HG02973 (cell line): ENCODE data around the gene MED28.

Experiments
- ATAC-seq: cut with Tn5 transposase; IDR thresholded peaks from one replicate; pipeline ENCODE4 v1.9.1; 2021; ENCODE audit warnings: moderate library complexity; ENCODE audit not compliant: unreplicated experiment

MED28 gene

GRCh38 chr4:17665346-17665745 lies 50.9 kb downstream of the MED28 start:
- ATAC-seq, result no peak

DNA sequence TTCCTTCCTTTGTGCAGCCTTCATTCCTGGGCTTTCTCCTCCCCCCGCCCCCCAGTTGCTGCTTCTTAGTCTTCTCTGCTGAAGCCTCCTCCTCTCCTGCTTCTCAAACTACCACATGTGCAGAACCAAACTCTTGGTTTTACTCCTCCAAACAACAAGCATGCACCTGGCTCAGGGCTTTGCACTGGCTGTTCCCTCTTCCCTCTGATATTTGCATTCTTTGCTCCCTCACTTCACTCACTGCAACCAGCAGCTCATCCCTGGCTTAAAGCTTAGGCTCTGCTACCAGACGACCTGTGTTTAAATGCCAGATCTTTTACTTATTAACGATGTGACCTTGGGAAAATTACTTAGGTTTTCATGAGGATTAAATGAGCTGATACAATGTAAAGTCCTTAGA lies 51.4 kb downstream of the MED28 start:
- no peak for ATAC-seq

- no peak for ATAC-seq
Measured at GRCh38 chr4:17667253-17667652, 52.8 kb downstream of the MED28 start.

- ATAC-seq, result no peak
Measured at GRCh38 chr4:17667653-17668201, 53.3 kb downstream of the MED28 start.

GRCh38 chr4:17670423-17670822 lies 56.0 kb downstream of the MED28 start:
- ATAC-seq, result no peak

- ATAC-seq, result no peak
Measured at GRCh38 chr4:17680559-17681280, 66.3 kb downstream of the MED28 start.

DNA sequence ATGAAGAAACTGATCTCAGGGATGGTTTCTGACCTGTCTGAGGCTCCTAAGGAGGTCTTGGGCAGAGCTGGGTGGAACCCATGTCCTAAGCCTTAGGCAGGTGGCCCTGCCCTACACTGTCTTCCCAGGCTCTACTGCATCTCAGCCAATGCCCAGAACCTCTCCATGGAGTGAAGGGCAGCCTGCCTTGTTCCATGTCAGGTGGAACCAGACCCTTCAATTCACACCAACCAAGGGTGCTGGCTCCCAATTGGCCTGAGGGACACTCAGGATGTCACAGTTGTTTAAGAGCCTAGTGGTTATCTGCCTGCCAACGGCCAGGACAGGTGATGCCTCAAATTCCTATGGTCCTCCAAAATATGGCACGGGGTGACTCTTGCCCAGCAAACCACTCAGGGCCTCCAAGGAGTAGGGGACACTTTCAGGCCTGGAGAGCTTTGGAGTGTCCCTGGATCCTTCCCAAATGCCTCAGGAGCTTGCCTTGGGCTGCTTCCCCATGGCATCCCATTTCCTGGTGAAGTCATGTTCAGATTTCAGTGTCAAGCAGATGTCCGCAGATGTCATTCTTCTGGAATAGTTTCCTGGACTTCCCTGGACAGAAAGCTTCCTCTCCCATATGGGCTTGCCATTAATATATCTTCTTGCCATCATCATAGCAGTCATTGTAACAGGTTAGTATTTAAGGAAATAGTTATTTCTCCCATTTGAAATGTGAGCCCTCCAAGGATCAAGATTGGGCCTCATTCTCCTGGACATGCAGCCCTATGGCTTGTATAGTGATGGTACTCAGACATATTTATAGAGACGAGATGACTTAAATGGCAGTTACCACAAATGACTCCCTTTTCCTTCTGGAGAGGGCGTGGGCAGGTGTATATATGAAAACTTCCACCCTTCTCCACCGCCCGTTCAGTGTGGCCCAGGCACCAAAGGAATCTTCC lies 67.1 kb downstream of the MED28 start:
- no peak for ATAC-seq

- no peak for ATAC-seq
Measured at GRCh38 chr4:17682222-17682566, 67.8 kb downstream of the MED28 start.
